GM10266 (cell line): ENCODE data around the gene CTIF.

Experiments used
- DNase-seq: peaks from one replicate; pipeline ENCODE4 v3.0.0; 2012; ENCODE audit errors: extremely low spot score
- CTCF ChIP-seq: IDR thresholded peaks from 2 replicates; pipeline ENCODE4 v1.5.1; 2012; ENCODE audit warnings: mild to moderate bottlenecking, low read depth; ENCODE audit not compliant: control insufficient read depth, insufficient read depth; ENCODE audit errors: missing control alignments

The CTIF gene

DNA sequence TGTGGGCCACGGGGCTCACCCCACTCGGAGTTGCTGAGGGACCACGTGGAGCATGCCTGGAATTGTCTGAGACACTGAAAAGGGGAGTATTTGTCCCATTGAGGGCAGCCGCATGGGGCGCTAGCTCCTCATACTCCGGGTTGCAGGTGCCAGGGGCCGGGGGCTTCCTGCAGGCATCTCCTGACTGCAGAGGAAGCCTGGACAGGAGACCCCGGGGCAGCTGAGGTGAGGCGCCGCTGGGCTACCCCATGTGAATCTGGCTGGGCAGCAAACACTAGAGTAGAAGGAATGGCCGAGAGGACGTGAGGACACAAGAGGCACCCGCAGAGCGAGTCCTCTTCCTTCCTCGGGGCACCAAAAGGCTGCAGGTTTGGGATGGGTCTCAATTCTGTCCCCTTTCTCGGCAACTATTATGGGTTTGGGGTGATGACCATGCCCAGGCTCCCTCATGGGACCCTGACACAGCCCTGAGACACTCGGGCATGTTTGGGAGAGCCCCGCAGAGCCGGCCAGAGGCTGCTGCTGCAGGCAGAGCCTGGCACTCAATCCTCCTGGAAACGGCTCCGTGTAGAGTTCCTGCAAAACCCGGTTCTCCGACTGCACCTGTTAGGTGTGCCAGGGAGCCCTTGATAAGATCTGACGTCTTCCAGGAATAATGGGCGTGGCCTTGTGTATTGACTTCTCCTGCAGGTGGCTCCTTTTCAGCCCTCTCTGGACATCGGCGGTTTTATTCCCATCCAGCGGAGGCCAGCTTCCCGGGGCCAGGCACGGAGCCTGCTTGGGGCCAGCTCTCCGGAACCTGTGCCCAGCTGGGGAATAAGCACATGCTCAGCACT lies 77.0 kb downstream of the CTIF start:
- no peak for TF ChIP-seq CTCF

DNA sequence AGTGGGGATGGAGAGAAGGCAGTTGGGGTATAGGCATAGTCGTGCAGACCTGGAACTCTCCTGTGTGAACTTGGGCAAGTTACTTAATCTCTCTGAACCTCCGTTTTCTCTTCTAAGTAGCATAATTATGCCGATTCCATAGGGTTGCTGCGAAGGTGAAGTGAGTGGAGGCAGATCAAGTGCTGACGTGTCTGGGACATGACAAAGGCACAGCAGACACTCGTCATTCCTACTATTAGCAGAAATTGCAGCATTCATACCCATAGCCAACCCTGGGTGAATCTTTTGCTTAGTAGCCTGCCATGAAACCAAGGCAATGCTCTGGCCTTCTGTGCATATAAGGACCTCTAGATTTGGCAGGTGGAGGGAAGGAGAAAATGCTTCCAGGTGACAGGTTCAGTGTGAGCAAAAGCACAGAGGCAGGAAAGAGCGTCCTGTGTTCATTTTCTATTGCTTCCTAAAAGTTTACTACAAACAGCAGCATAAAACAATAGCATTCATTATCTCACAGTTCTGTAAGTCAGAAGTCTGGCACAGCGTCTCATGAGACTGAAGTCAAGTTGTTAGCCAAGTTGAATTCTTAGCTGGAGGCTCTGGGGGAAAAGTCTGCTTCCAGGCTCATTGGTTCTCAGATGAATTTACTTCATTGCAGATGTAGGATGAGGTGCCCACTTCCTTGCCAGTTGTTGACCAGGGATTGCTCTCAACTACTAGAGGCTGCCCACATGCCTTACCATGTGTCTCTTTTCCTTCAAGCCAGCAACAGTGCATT lies 77.8 kb downstream of the CTIF start:
- no peak for TF ChIP-seq CTCF
- DNase-seq = no peak

More for the DNA sequence above, 77.0 kb downstream of the CTIF start:
- no peak for DNase-seq

DNA sequence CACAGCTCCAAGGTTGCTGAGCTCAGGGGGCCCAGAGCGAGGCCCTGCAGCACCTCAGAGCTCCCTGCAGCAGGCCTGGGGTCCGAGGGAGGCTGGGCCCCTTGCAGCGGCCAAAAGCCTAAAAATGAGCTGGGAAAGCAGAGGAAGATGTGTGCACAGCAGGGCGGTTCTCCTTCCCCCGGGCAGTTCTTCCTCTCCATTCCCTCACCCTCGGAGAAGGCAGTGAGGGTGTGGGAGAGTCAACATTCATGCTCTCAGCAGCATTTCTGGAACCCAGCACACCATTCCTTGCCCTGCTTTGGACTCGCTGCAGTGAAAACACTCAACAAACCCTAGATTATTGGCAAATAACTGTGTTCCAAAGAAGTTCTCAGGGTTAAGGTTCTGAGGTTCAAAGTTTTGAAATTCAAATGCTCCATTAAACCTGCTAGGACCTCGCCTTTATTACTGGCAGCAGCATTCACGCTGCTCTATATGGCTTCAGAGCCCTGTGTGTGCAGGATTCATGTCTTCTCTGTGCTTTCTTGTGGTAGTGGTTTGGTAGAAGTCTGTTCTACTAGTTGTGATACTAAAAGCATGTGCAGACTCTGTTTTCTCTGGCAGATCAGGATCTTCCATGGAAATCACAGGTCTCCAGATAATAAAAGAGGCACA lies 79.1 kb downstream of the CTIF start:
- no peak for TF ChIP-seq CTCF

GRCh38 chr18:48619016-48619415 lies 80.2 kb downstream of the CTIF start:
- no peak for DNase-seq

More for the DNA sequence above, 79.1 kb downstream of the CTIF start:
- DNase-seq = no peak

GRCh38 chr18:48619501-48619900 lies 80.7 kb downstream of the CTIF start:
- DNase-seq = no peak
- no peak for TF ChIP-seq CTCF

More at GRCh38 chr18:48619016-48619415, 80.2 kb downstream of the CTIF start:
- TF ChIP-seq CTCF = no peak

- DNase-seq = no peak
- TF ChIP-seq CTCF = no peak
These were observed 81.2 kb downstream of the CTIF start for GRCh38 chr18:48620071-48620470.
